Measurements from ENCODE around the gene SLC22A31. TPM values are rescaled to one million over a fixed set of nuclear protein-coding genes. Genes with fewer than 3 reads are reported as not detected.

SLC22A31 gene
- total and polyA plus RNA-seq, 9 donors: 0.94 to 7.8 (median 2.7) TPM; not detected in 2

- no peak for DNase-seq
- H3K36me3 ChIP-seq: no peaks in the 10 kb centered on the region
- H3K4me1 ChIP-seq (ENCODE audit: insufficient read depth): peaks cover 3% of the 10 kb centered on the region
- H3K9me3 ChIP-seq: no peaks in the 10 kb centered on the region
- H3K4me3 ChIP-seq: no peak overlapping the region
- TF ChIP-seq EP300 (IDR thresholded peaks at IDR 0.05) (no peak), POLR2A (IDR thresholded peaks at IDR 0.05) (no peak), CTCF (IDR thresholded peaks at IDR 0.05) (no peak)
- H3K27me3 ChIP-seq: peaks cover 6% of the 10 kb centered on the region
- no peak overlapping the region for H3K27ac ChIP-seq
- intact Hi-C loops (cut with DNase I): no loop called here
- 32 to 51% (median 37%) methylated on average over 10 to 11 of the region's 11 CpGs for WGBS, 3 donors
Observed at GRCh38 chr16:89173174-89173921, 27.0 kb downstream of the SLC22A31 start.

DNA sequence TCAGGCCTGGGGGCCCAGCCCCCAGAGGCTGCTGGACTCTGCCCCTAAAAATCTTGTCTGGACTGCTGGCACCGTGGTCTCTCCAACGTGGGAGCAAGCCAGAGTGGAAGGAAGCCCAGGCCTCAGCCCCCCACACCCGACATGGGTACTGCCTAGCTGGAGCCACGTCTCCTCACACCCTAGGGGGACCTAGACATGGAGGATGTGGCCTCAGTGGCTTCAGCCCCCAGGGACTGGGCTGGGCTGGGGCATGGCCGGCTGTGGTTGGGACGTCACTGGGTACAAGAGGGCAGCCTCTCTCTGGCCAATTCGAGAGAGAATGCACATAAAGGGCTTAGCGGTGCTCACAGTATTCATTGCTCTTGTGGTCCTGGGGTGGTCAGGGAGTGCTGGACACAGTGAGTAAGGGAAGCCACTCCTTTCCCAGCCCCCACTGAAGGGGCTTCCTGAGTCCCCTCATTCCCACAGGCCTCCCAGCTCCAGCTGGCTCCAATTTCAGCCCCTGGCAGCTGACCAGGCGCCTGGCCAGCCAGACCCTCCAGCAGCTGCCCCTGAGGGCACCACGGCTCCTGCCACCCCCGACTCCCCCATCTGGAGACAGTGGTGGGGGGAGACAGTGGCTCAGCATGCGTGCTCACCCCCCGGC is 27.7 kb downstream of the SLC22A31 start:
- H3K27me3 ChIP-seq: peaks cover 6% of the 10 kb centered on the region
- WGBS, 3 donors: 20 to 33% (median 24%) methylated on average over 13 of the region's 13 CpGs
- no peaks in the 10 kb centered on the region for H3K36me3 ChIP-seq
- H3K27ac ChIP-seq: no peak overlapping the region
- H3K4me3 ChIP-seq: no peak overlapping the region
- H3K4me1 ChIP-seq (ENCODE audit: insufficient read depth): peaks cover 3% of the 10 kb centered on the region
- DNase-seq: no peak
- intact Hi-C loops (cut with DNase I): no loop called here
- TF ChIP-seq POLR2A (IDR thresholded peaks at IDR 0.05) (no peak), EP300 (IDR thresholded peaks at IDR 0.05) (no peak), CTCF (IDR thresholded peaks at IDR 0.05) (no peak)
- no peaks in the 10 kb centered on the region for H3K9me3 ChIP-seq

DNA sequence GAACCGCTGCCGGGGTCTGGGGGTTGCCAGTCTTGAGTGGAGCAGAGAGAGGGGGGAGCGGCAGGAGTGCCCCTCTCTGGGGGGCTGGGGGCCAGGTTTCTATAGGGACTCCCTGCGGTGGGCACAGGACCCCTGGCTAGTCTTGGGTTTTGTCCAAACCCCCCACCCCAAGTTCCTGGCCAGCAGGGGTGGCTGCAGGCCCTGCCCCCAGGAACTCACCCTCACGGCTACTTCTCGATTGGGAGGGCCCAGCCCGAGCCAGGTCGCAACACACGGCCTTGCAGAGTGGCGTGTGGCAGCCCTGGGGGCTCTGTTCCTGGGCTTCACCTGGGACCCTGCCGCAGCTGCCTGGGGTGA is 28.2 kb downstream of the SLC22A31 start:
- intact Hi-C loops (cut with DNase I): no loop called here
- Histone ChIP-seq H3K4me3 (no peak overlapping the region), H3K36me3 (no peaks in the 10 kb centered on the region), H3K4me1 (ENCODE audit: insufficient read depth) (peaks cover 3% of the 10 kb centered on the region), H3K27ac (no peak overlapping the region), H3K27me3 (peaks cover 8% of the 10 kb centered on the region), H3K9me3 (no peaks in the 10 kb centered on the region)
- no peak for TF ChIP-seq EP300 (IDR thresholded peaks at IDR 0.05)
- no peak for TF ChIP-seq POLR2A (IDR thresholded peaks at IDR 0.05)
- TF ChIP-seq CTCF (IDR thresholded peaks at IDR 0.05): no peak
- DNase-seq: no peak
- WGBS, 3 donors: 48 to 73% (median 61%) methylated on average over 7 to 11 of the region's 11 CpGs

- WGBS, 3 donors: 5 to 10% (median 7%) methylated on average over 46 to 74 of the region's 74 CpGs
- peaks cover 9% of the 10 kb centered on the region for H3K27me3 ChIP-seq
- TF ChIP-seq POLR2A (IDR thresholded peaks at IDR 0.05): no peak
- TF ChIP-seq CTCF (IDR thresholded peaks at IDR 0.05): no peak
- TF ChIP-seq EP300 (IDR thresholded peaks at IDR 0.05): no peak
- no peaks in the 10 kb centered on the region for H3K9me3 ChIP-seq
- peak within 1 kb of the TSS; percentile 5 for H3K4me3 ChIP-seq
- intact Hi-C loops (cut with DNase I): no loop called here
- peak; percentile 56 to 73 (median 72) for DNase-seq
- no peaks in the 10 kb centered on the region for H3K36me3 ChIP-seq
- peaks cover 3% of the 10 kb centered on the region for H3K4me1 ChIP-seq (ENCODE audit: insufficient read depth)
- no peak within 1 kb of the TSS for H3K27ac ChIP-seq
Observed at GRCh38 chr16:89171216-89172170, 28.8 kb downstream of the SLC22A31 start, which contains the start of gene CDH15. CDH15 (plus strand) TSS chr16:89171748; CDS start chr16:89171832, 84 bp downstream.

Measured in ovary (tissue), 9 donors.